SK-N-SH treated with all-trans-retinoic acid at 6 μM for 48 hours (cell line): Measurements from ENCODE around the gene SRXN1.
"Not testable (repeated sequence)": the region's sequence is repeated elsewhere in the genome, so short reads cannot be mapped to it uniquely, and the experiment has no call there.

Experiments used
- ATAC-seq: fragments of 200-7000 bp; cut with Tn5 transposase; 3 replicates; pipeline ENCODE4 v1.9.1; 2020; ENCODE audit warnings: mild to moderate bottlenecking, moderate library complexity
- ARNTL ChIP-seq: fragments of 450-650 bp; formaldehyde crosslinking; IDR thresholded peaks from 2 replicates; pipeline ENCODE4 v1.5.0; 2020; ENCODE audit warnings: low read depth, mild to moderate bottlenecking, moderate library complexity, borderline replicate concordance
- BACH2 ChIP-seq: fragments of 250-450 bp; sonication (Bioruptor Pico); IDR thresholded peaks from 2 replicates; pipeline ENCODE4 v1.9.0; 2021; ENCODE audit warnings: mild to moderate bottlenecking, borderline replicate concordance
- CREB5 ChIP-seq: fragments of 250-450 bp; sonication (Bioruptor Pico); IDR thresholded peaks from 2 replicates; pipeline ENCODE4 v1.5.1; 2020; ENCODE audit warnings: low read depth, mild to moderate bottlenecking, moderate library complexity
- CSRNP3 ChIP-seq: fragments of 250-450 bp; sonication (Bioruptor Pico); IDR thresholded peaks from 2 replicates; pipeline ENCODE4 v1.5.1; 2021; ENCODE audit warnings: mild to moderate bottlenecking, moderate library complexity
- GLIS3 ChIP-seq: fragments of 250-450 bp; sonication (Bioruptor Pico); IDR thresholded peaks from 2 replicates; pipeline ENCODE4 v1.5.0; 2020; ENCODE audit warnings: mild to moderate bottlenecking, moderate library complexity
- ISL1 ChIP-seq: fragments of 250-450 bp; sonication (Bioruptor Pico); IDR thresholded peaks from 2 replicates; pipeline ENCODE4 v2.1.2; 2022; ENCODE audit warnings: mild to moderate bottlenecking, moderate library complexity
- OSR1 ChIP-seq: fragments of 250-450 bp; sonication (Bioruptor Pico); IDR thresholded peaks from 2 replicates; pipeline ENCODE4 v1.8.0; 2022; ENCODE audit warnings: moderate library complexity, mild to moderate bottlenecking, inconsistent platforms
- PATZ1 ChIP-seq: fragments of 250-450 bp; sonication (Bioruptor Pico); IDR thresholded peaks from 2 replicates; pipeline ENCODE4 v1.8.0; 2020; ENCODE audit warnings: mild to moderate bottlenecking, moderate library complexity, borderline replicate concordance
- POU6F1 ChIP-seq: fragments of 250-450 bp; sonication (Bioruptor Pico); IDR thresholded peaks from 2 replicates; pipeline ENCODE4 v1.8.0; 2021; ENCODE audit warnings: low read depth, mild to moderate bottlenecking, moderate library complexity, borderline replicate concordance
- PPARA ChIP-seq: fragments of 250-450 bp; sonication (Bioruptor Pico); IDR thresholded peaks from 2 replicates; pipeline ENCODE4 v1.5.0; 2020; ENCODE audit warnings: mild to moderate bottlenecking, borderline replicate concordance
- RARB ChIP-seq: fragments of 250-450 bp; sonication (Bioruptor Pico); IDR thresholded peaks from 2 replicates; pipeline ENCODE4 v1.8.0; 2021; ENCODE audit warnings: mild to moderate bottlenecking, moderate library complexity
- SNAI2 ChIP-seq: fragments of 250-450 bp; sonication (Bioruptor Pico); IDR thresholded peaks from 2 replicates; pipeline ENCODE4 v1.5.0; 2020; ENCODE audit warnings: mild to moderate bottlenecking, moderate library complexity
- TSHZ2 ChIP-seq: fragments of 250-450 bp; sonication (Bioruptor Pico); IDR thresholded peaks from 2 replicates; pipeline ENCODE4 v1.5.0; 2020; ENCODE audit warnings: mild to moderate bottlenecking, moderate library complexity
- ZC3H10 ChIP-seq: fragments of 250-450 bp; sonication (Bioruptor Pico); IDR thresholded peaks from 2 replicates; pipeline ENCODE4 v1.5.1; 2021; ENCODE audit warnings: mild to moderate bottlenecking, moderate library complexity
- ZFP3 ChIP-seq: fragments of 250-450 bp; sonication (Bioruptor Pico); IDR thresholded peaks from 2 replicates; pipeline ENCODE4 v1.5.0; 2020; ENCODE audit warnings: mild to moderate bottlenecking, moderate library complexity
- ZFP30 ChIP-seq: fragments of 450-650 bp; formaldehyde crosslinking; IDR thresholded peaks from 2 replicates; pipeline ENCODE4 v1.5.0; 2022; ENCODE audit warnings: mild to moderate bottlenecking, moderate library complexity
- ZNF565 ChIP-seq: fragments of 450-650 bp; formaldehyde crosslinking; conservative IDR thresholded peaks from 2 replicates; pipeline ENCODE4 v1.5.0; 2020; ENCODE audit warnings: low read depth, mild to moderate bottlenecking, moderate library complexity
- ZNF70 ChIP-seq: fragments of 450-650 bp; formaldehyde crosslinking; IDR thresholded peaks from 2 replicates; pipeline ENCODE4 v1.5.0; 2020; ENCODE audit warnings: mild to moderate bottlenecking, moderate library complexity
- ZNF8 ChIP-seq: fragments of 450-650 bp; formaldehyde crosslinking; IDR thresholded peaks from 2 replicates; pipeline ENCODE4 v1.5.0; 2020; ENCODE audit warnings: mild to moderate bottlenecking, moderate library complexity

The SRXN1 gene

GRCh38 chr20:695165-695866 is 42.3 kb upstream of the SRXN1 start (continued):
- no peak for TF ChIP-seq TSHZ2
- TF ChIP-seq, all 23 proteins: peak for 0

- no peak for ATAC-seq
- TF ChIP-seq PATZ1 (CRISPR knock-in tag) (no peak), OSR1 (CRISPR knock-in tag) (no peak), GLIS3 (CRISPR knock-in tag) (no peak), ISL1 (CRISPR knock-in tag) (no peak), ARNTL (CRISPR knock-in tag) (no peak), POU6F1 (CRISPR knock-in tag) (no peak), ZC3H10 (CRISPR knock-in tag) (no peak), ZFP30 (CRISPR knock-in tag) (no peak), CSRNP3 (CRISPR knock-in tag) (no peak), ZNF565 (CRISPR knock-in tag) (no peak), ZNF8 (no peak), RARB (CRISPR knock-in tag) (no peak), ZFP3 (CRISPR knock-in tag) (no peak), ZNF70 (CRISPR knock-in tag) (no peak), BACH2 (CRISPR knock-in tag) (no peak), SNAI2 (CRISPR knock-in tag) (no peak)
Measured at GRCh38 chr20:694496-694895, 41.5 kb upstream of the SRXN1 start.

- ATAC-seq, result not testable (repeated sequence)
Measured at GRCh38 chr20:693786-694185, 40.8 kb upstream of the SRXN1 start.

GRCh38 chr20:692044-692443 is 39.0 kb upstream of the SRXN1 start:
- no peak for ATAC-seq
- TF ChIP-seq ISL1 (CRISPR knock-in tag) (no peak), PATZ1 (CRISPR knock-in tag) (no peak), PPARA (no peak), CSRNP3 (CRISPR knock-in tag) (no peak), CREB5 (no peak), ZFP3 (CRISPR knock-in tag) (no peak), RARB (CRISPR knock-in tag) (no peak)
- TF ChIP-seq, all 23 proteins: peak for 0
